H1 (cell line): Measurements from ENCODE around the gene RAMACL. TPM values are rescaled to one million over a fixed set of nuclear protein-coding genes. Genes with fewer than 3 reads are reported as not detected.

ENCODE experiments used
- CHD7 ChIP-seq: fragments of 300-600 bp; sonication (generic); IDR thresholded peaks from 2 replicates; pipeline ENCODE4 v1.7.1; 2012; ENCODE audit warnings: low read length, moderate library complexity, mild to moderate bottlenecking, inconsistent platforms; ENCODE audit not compliant: insufficient replicate concordance
- KDM5A ChIP-seq: fragments of 200-600 bp; IDR thresholded peaks from 2 replicates; pipeline ENCODE4 v1.7.1; 2012; ENCODE audit warnings: mild to moderate bottlenecking, low read length, inconsistent platforms, mixed read lengths
- MAFK ChIP-seq: IDR thresholded peaks from 2 replicates; pipeline ENCODE4 v1.6.1; 2012; ENCODE audit warnings: low read depth, mild to moderate bottlenecking, improper control_type of control experiment, low read length
- NRF1 ChIP-seq: IDR thresholded peaks from 2 replicates; pipeline ENCODE4 v1.6.1; 2011; ENCODE audit warnings: mild to moderate bottlenecking, low read depth, low read length, improper control_type of control experiment
- polyA plus RNA-seq, 7 experiments: library from polyadenylated mRNA; depleted of rRNA in 3 of 7; stranded (reverse) in 5 of 7; unstranded in 2 of 7; fragments of >200 nt in 5 of 7; fragments of 200-250 nt in 2 of 7; gene quantifications; 1 replicate in 5 of 7; 2 replicates in 1 of 7; 4 replicates in 1 of 7; pipeline versions ENCODE4 v1.2.1 to v1.2.3, GENCODE V29; 2011 to 2013; ENCODE audit warnings: missing spikeins in 2 of 7, mixed read lengths in 2 of 7
- total RNA-seq: library from RNA; stranded (reverse); fragmentation: NEBNext Ultra II Directional; extraction: Animal tissue kit (Norgen Biotek cat#: 25700); gene quantifications from 2 replicates; pipeline ENCODE4 v1.2.1, GENCODE V29; 2021

The RAMACL gene
- total and polyA plus RNA-seq, 2 of the 8 experiments (the other 6 are each of a cell fraction or from before 2014, with no cell fraction given): 0.23 to 0.97 TPM

DNA sequence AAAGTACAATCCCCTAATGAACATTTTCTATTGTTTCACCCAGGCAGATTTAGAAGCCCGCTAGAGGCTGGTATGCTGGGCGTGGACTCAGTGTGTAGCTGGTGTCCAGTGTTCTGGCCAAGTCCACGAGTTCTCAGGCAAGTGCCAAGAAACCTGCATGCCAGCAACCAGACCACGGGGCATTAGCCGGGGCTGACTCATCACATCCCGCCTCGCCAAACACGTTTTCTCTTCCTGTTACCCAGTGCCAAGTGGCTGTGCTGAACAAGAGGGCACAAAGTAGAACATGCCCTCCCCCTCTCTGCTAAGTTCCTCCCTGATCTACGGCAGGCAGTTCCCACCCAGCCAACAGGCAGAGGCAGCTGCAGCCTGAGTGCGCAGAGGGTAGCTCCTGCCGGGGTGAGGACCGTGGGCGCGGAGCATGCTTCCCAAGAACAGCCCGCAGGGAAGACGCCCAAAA, 29.6 kb downstream of the RAMACL start (continued):
- no peak for TF ChIP-seq KDM5A
- no peak for TF ChIP-seq NRF1
- no peak for TF ChIP-seq CHD7
- no peak for TF ChIP-seq MAFK
